ENCODE measurements around the gene RBM33.

DNA sequence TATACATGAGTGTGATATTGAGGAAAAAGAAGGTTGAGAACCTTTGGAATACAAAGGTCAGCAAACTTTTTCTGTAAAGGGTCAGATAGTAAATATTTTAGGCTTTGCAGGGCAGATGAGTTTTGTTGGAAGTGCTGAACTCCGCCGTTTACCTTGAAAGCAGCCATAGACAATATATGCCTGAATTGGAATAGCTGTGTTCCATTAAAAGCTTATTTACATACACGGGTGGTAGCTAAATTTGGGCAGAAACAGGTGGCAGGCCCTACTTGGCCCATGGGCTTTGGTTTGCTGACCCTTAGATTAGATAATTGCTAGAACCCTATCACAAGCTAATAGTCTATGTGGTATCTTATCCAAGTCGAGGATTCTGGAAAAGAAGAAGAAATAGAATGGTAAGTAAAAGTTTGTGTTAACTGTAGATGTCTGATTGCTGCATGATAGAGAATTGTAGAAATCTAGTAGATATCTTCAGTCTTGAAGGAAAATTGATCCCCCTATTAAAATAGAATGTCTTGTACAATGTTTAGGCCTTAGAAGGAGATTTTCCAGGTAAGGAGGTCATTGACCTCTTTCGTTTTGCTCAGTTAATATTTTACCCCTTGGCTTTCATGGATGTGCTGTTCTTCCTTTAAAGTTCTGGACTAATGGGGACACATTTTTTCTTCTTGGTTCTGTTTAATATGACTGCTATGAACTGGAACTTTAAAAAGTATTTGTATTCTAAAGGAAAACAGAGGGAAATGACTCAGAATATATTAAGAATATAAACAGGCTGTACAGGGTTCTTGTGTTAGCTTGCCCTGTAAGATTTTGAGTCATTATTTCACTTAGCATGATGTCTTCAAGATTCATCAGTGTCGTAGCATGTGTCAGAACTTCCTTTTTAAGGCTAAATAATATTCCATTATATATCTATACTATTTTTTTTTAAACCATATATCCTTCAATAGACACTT, 8.0 kb downstream of the RBM33 start:
- TF ChIP-seq POLR2A (IDR thresholded peaks at IDR 0.05) (no peak), POLR2AphosphoS5 (IDR thresholded peaks at IDR 0.05) (no peak)
- TF ChIP-seq, protein P1, sequence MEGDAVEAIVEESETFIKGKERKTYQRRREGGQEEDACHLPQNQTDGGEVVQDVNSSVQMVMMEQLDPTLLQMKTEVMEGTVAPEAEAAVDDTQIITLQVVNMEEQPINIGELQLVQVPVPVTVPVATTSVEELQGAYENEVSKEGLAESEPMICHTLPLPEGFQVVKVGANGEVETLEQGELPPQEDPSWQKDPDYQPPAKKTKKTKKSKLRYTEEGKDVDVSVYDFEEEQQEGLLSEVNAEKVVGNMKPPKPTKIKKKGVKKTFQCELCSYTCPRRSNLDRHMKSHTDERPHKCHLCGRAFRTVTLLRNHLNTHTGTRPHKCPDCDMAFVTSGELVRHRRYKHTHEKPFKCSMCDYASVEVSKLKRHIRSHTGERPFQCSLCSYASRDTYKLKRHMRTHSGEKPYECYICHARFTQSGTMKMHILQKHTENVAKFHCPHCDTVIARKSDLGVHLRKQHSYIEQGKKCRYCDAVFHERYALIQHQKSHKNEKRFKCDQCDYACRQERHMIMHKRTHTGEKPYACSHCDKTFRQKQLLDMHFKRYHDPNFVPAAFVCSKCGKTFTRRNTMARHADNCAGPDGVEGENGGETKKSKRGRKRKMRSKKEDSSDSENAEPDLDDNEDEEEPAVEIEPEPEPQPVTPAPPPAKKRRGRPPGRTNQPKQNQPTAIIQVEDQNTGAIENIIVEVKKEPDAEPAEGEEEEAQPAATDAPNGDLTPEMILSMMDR (IDR thresholded peaks at IDR 0.05 in 8 of 11, conservative IDR thresholded peaks at IDR 0.05 in 3 of 11): no peak
